Anterior cingulate cortex (tissue), 58 donors: Measurements from ENCODE around the gene KRTAP2-2.
"Not testable (repeated sequence)": the region's sequence is repeated elsewhere in the genome, so short reads cannot be mapped to it uniquely, and the experiment has no call there.

Source experiments
- DNase-seq, 58 donors: peaks; one replicate each; lab custom pipeline; 2025; lab: John Stamatoyannopoulos, UW

KRTAP2-2 gene

GRCh38 chr17:41055130-41055529, at the start of gene KRTAP2-2:
Gene KRTAP2-2 (minus strand): TSS chr17:41055230. CDS start chr17:41055211, 19 bp downstream.
- not testable (repeated sequence) for DNase-seq

GRCh38 chr17:41104386-41105038, 49.5 kb upstream of the KRTAP2-2 start:
- DNase-seq: not testable (repeated sequence)

GRCh38 chr17:41103896-41104295, 48.9 kb upstream of the KRTAP2-2 start:
- DNase-seq: no peak

DNA sequence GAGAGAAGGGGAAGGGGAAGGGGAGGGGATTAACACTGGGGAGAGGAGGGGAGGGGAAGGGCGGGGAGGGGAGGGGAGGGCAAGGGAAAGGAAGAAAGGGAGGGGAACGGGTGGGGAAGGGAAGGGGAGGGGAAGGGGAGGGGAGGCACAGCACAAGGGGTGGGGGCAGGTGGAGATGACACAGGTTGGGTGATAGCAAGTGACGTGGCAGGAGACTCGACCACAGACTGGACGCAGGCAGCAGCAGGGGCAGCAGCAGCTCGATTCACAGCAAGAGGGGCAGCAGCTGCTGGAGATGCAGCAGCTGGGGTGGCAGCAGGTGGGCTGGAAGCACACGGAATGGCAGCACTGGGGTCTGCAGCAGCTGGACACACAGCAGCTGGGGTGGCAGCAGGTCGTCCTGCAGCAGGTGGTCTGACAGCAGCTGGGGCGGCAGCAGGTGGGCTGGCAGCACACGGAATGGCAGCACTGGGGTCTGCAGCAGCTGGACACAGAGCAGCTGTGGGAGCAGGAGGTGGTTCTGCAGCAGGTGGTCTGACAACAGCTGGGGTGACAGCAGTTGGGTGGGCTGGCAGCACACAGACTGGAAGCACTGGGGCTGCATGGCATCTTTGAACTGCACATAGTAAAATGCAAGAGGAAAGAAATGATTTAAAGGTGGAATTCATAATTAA, 46.7 kb upstream of the KRTAP2-2 start, which contains the start of gene KRTAP4-16:
Gene KRTAP4-16 (minus strand): TSS at position 624 of the 674 bp plus-strand sequence. CDS start 0 bp downstream, at position 624.
- no peak for DNase-seq

DNA sequence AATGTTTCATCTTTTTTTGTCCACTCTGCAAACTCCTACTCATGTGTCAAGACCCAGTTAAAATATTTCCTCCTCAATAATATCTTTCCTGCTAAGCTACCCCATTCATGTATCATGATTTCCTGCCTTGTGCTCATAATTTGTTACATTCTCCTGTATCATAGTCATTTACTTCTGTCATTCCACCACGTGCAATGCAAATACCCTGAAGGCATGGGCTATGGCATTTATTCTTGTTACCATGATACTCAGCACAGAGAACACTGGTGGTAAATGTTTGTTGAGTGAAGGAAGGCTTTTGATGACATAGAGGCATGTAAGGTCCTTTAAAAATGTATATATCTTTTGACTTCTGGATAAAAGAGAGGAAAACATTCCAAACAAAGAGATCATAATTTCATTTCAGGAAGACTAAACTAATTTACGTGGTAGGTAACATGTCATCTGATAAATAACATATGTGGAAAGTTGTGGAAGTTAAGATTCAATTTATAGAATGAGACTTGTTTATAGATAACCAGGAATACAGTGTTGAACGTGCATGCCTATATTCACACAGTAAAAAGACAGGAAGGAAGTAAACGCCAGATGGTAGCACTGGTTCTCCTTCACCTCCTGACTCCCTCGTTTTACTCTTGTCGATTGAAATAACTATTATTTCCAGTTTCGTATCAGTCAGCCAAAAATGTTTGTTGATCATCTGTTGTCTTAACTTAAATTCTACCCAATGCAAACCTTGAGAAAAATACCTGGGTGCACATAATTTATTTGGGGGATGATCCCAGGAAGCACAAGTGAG, 44.9 kb upstream of the KRTAP2-2 start:
- not testable (repeated sequence) for DNase-seq

DNA sequence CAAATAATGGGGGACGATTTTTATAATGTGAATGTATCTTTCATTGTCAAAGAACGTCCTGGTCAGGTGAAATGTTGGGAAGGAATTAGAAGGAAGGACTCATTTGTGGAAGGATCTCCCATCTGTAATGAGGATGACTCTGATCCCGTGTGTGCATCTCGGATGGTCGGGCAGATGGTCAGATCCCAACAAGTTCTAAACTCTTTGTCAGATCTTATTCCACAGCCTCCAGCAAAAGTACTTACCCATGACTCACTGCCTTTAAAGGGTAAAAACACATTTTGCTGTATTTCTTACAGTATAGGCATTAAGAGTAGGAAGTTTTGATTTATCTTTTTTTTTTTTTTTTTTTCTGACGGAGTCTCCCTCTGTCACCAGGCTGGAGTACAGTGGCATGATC, 43.5 kb upstream of the KRTAP2-2 start:
- no peak for DNase-seq

- DNase-seq: no peak
Measured at GRCh38 chr17:41098042-41098441, 43.0 kb upstream of the KRTAP2-2 start, which contains the start of gene KRTAP4-8. Gene KRTAP4-8 (minus strand): TSS chr17:41098142. CDS start chr17:41098084, 58 bp downstream.

DNA sequence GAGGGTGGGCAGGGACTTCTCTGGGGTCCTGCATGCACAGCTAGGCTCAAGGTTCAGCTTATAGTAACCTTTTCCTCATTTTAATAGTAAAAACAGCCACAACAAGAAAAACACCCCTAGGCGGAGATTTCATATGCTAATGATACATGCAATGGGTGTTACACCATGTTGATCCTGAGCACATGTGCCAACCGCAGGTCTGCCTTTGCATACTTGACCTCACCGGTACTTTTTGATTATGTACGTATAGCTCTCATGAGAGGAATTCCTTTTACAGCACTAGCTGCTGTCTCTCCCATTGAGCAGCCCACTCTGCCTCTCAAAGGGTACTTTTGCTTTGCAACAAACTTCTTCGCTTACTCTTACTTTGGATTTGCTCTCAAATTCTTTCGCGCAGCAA, 41.0 kb upstream of the KRTAP2-2 start:
- DNase-seq: no peak

- not testable (repeated sequence) for DNase-seq
Measured at GRCh38 chr17:41088760-41089352, 33.8 kb upstream of the KRTAP2-2 start.

DNA sequence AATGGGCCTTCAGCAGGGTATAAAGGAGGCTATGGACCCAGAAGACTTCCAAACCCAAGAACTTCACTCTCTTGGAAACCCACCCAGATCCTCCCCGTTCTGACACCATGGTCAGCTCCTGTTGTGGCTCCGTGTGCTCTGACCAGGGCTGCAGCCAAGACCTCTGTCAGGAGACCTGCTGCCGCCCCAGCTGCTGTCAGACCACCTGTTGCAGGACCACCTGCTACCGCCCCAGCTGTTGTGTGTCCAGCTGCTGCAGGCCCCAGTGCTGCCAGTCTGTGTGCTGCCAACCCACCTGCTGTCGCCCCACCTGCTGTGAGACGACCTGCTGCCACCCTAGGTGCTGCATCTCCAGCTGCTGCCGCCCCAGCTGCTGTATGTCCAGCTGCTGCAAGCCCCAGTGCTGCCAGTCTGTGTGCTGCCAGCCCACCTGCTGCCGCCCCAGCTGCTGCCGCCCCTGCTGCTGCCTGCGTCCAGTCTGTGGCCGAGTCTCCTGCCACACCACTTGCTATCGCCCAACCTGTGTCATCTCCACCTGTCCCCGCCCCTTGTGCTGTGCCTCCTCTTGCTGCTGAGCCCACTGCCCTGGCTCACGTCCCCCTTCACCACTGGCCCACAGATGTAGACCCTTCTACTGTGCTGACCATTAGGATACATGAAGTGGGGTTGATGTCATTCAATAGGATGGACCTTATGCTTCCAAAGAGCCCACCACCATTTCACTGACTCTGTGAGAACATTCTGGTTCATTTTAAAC, 29.2 kb upstream of the KRTAP2-2 start, which contains the start of gene KRTAP4-7:
Gene KRTAP4-7 (plus strand): TSS at position 51 of the 757 bp plus-strand sequence. CDS start 57 bp downstream, at position 108.
- not testable (repeated sequence) for DNase-seq

- DNase-seq: not testable (repeated sequence)
Measured at GRCh38 chr17:41083427-41083826, 28.4 kb upstream of the KRTAP2-2 start.

- no peak for DNase-seq
Measured at GRCh38 chr17:41082626-41083025, 27.6 kb upstream of the KRTAP2-2 start.

DNA sequence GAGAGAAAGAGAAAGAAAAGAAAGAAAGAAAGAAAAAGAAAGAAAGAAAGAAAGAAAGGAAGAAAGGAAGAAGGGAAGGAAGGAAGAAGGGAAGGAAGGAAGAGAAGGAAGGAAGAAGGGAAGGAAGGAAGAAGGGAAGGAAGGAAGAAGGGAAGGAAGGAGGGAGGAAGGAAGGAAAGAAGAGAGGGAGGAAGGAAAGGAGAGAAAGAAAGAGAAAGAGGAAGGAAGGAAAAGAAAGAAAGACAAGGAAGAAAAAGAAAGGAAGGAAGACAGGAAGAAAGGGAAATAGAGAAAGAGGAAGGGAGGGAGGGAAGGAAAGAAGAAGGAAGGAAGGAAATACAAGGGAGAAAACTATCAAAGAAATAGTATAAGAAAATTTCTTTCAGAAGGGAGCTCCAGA, 21.8 kb upstream of the KRTAP2-2 start:
- no peak for DNase-seq

GRCh38 chr17:41073676-41074075, 18.6 kb upstream of the KRTAP2-2 start:
- DNase-seq: no peak

DNA sequence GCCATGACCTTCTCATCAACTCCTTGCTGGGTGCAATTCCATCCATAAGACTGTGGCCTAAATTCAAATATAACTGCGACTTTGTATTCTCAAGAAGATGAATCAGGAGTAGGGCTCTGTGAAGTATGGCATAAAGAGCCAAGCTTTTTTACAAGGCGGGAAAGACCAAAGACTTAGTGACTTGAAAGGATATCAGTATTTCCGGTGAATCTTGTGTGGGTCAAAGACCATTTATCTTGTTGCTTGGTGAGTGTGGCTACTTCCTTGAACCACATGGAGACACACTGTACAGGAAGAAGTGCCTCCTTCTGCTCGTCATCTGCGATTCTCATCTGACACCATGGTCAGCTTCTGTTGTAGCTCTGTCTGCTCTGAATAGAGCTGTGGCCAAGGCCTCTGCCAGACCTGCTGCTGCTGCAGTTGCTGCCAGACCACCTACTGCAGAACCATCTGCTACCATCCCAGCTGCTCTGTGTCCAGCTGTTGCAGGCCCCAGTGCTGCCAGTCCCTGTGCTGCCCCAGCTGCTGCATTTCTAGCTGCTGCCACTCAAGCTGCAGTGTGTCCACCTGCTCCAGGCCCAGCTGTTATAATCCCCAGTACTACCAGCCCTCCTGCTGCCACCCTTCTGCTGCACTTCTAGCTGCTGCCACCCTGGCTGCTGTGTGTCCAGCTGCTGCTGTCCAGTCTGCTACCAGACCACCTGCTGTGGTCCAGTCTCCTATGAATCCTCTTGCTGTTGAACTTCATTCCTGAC, 16.8 kb upstream of the KRTAP2-2 start:
- no peak for DNase-seq

- DNase-seq: no peak
Measured at GRCh38 chr17:41069031-41069430, 14.0 kb upstream of the KRTAP2-2 start.

DNA sequence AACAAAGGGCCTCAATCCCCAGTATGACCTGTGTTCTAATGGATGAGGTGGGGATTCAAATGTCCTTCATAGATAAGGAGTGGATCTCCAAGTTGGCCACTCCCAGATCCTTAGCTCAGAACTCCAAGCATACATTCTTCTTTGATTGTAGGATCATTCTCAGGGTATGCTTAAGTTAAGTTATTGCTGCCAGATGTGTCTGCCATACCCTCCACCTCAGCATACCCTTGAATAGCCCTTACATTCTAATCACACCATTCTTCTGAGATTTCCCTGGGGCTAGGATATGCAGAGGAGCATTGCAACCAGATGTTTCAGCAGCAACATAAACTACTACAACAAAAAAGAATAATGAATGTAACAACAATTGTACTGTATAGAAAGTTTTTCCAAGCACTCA, 12.3 kb upstream of the KRTAP2-2 start:
- no peak for DNase-seq

DNA sequence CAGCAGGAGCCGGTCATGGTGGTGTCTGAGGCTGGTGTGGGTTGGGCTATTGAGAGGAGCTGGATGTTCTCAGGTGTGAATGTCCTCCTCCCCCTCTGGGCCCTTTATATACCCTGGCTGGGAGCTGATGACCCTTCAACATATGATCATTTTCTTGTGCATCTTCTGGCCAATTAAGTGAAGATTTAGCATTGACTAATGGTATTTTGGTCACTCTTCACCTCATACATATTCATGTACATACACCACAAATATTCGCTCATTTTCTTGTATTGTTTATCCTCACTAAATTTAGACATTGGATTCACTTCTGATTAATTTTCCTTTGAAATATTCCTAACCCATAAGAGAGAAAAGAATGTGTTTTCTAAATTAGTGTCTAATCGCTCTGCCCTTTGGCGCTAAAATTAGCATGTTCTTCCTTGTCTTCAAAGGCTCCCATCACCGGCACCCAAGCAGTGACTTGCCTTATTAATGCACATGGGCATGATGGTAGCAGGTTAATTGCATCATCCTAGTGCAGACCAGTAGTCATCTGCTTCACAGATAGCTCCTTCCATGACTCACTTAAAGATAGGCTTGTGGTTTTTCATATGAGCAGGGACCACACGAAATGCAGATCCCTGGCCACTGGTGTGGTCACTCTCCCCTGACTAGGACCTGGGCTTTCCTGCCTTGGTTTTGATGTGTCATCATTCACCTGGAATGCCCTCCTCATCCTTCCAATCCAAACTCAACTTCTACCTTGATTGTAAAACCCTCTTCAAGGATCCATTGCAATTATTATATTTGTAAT, 11.0 kb upstream of the KRTAP2-2 start, which contains the start of gene KRTAP2-4:
Gene KRTAP2-4 (minus strand): TSS at position 51 of the 796 bp plus-strand sequence. CDS start 34 bp downstream, at position 17.
- no peak for DNase-seq
